ENCODE data around the gene NSFL1C.

DNA sequence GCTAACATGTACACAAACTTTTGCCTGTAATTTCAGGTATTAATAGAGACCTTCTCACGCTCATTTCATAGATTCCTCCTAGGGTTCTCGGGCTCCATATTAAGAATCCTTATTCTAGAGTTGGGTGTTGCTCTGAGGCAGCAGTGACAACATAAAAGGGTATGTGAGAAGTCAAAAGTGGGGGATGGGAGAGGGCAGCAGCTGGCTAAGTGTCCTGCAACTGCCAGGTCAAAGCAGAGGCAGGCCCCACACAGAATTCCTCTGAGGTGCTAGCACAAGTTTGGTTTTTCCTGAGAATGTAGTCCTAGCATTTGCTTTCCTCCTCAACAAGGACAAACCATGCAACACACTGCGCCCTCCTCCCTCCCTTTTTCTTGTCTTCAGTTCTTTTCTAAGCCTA, 4.6 kb downstream of the NSFL1C start:
- TF ChIP-seq, protein P1, sequence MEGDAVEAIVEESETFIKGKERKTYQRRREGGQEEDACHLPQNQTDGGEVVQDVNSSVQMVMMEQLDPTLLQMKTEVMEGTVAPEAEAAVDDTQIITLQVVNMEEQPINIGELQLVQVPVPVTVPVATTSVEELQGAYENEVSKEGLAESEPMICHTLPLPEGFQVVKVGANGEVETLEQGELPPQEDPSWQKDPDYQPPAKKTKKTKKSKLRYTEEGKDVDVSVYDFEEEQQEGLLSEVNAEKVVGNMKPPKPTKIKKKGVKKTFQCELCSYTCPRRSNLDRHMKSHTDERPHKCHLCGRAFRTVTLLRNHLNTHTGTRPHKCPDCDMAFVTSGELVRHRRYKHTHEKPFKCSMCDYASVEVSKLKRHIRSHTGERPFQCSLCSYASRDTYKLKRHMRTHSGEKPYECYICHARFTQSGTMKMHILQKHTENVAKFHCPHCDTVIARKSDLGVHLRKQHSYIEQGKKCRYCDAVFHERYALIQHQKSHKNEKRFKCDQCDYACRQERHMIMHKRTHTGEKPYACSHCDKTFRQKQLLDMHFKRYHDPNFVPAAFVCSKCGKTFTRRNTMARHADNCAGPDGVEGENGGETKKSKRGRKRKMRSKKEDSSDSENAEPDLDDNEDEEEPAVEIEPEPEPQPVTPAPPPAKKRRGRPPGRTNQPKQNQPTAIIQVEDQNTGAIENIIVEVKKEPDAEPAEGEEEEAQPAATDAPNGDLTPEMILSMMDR (IDR thresholded peaks at IDR 0.05; ENCODE audit: borderline replicate concordance, extremely low read depth, low read length, poor library complexity, severe bottlenecking), result no peak
- no peak for TF ChIP-seq EZH2 (IDR thresholded peaks at IDR 0.05; ENCODE audit: borderline replicate concordance, low read depth, low read length, severe bottlenecking)
